ENCODE data around the gene ARMC8. TPM values are rescaled to one million over a fixed set of nuclear protein-coding genes. Genes with fewer than 3 reads are reported as not detected.
"Not testable (repeated sequence)": the region's sequence is repeated elsewhere in the genome, so short reads cannot be mapped to it uniquely, and the experiment has no call there.

The ARMC8 gene
- polyA plus RNA-seq, 1 donor from 2014 or later: 90.6 TPM

GRCh38 chr3:138139691-138140090, 47.4 kb upstream of the ARMC8 start:
- Histone ChIP-seq H3K9ac (ENCODE audit: low read length) (no peak overlapping the region), H3K36me3 (ENCODE audit: insufficient read depth, low read length) (no peaks in the 10 kb centered on the region), H3K4me3 (ENCODE audit: low read length) (no peak overlapping the region), H3K79me2 (replicated peaks; ENCODE audit: insufficient read depth, low read length) (no peaks in the 10 kb centered on the region), H3K9me3 (ENCODE audit: low read length) (no peaks in the 10 kb centered on the region), H4K20me1 (ENCODE audit: insufficient read depth) (no peaks in the 10 kb centered on the region), H3K27me3 (ENCODE audit: insufficient read depth, low read depth, low read length) (no peaks in the 10 kb centered on the region), H3K9me2 (ENCODE audit: insufficient read depth, low read length) (no peaks in the 10 kb centered on the region), H3F3A (ENCODE audit: insufficient read depth, low read length, poor library complexity, severe bottlenecking) (no peaks in the 10 kb centered on the region), H3K27ac (ENCODE audit: low read length) (no peak overlapping the region), H3K4me2 (ENCODE audit: low read length) (no peak overlapping the region), H2AFZ (ENCODE audit: low read depth, low read length) (no peak overlapping the region)
- TF ChIP-seq SMC3 (conservative IDR thresholded peaks at IDR 0.05; ENCODE audit: poor library complexity) (no peak), MXI1 (conservative IDR thresholded peaks at IDR 0.05; ENCODE audit: poor library complexity, severe bottlenecking) (no peak), CTCF (IDR thresholded peaks at IDR 0.05; ENCODE audit: poor library complexity, severe bottlenecking) (no peak), EP300 (conservative IDR thresholded peaks at IDR 0.05; ENCODE audit: poor library complexity, severe bottlenecking) (no peak), POLR2AphosphoS5 (IDR thresholded peaks at IDR 0.05) (no peak), TAF1 (IDR thresholded peaks at IDR 0.05; ENCODE audit: low read depth) (no peak), REST (IDR thresholded peaks at IDR 0.05; ENCODE audit: borderline replicate concordance) (no peak), RAD21 (conservative IDR thresholded peaks at IDR 0.05) (no peak)

GRCh38 chr3:138140940-138141339, 46.2 kb upstream of the ARMC8 start:
- Histone ChIP-seq H3K4me2 (ENCODE audit: low read length) (no peak overlapping the region), H2AFZ (ENCODE audit: low read depth, low read length) (no peak overlapping the region), H3K4me3 (ENCODE audit: low read length) (no peak overlapping the region), H3K9me3 (ENCODE audit: low read length) (no peaks in the 10 kb centered on the region), H3K9me2 (ENCODE audit: insufficient read depth, low read length) (no peaks in the 10 kb centered on the region), H3K9ac (ENCODE audit: low read length) (no peak overlapping the region), H3K79me2 (replicated peaks; ENCODE audit: insufficient read depth, low read length) (no peaks in the 10 kb centered on the region), H3F3A (ENCODE audit: insufficient read depth, low read length, poor library complexity, severe bottlenecking) (no peaks in the 10 kb centered on the region), H4K20me1 (ENCODE audit: insufficient read depth) (no peaks in the 10 kb centered on the region), H3K27ac (ENCODE audit: low read length) (no peak overlapping the region), H3K27me3 (ENCODE audit: insufficient read depth, low read depth, low read length) (no peaks in the 10 kb centered on the region), H3K36me3 (ENCODE audit: insufficient read depth, low read length) (no peaks in the 10 kb centered on the region)
- no peak for TF ChIP-seq EP300 (conservative IDR thresholded peaks at IDR 0.05; ENCODE audit: poor library complexity, severe bottlenecking)
- no peak for TF ChIP-seq EZH2 (IDR thresholded peaks at IDR 0.05; ENCODE audit: borderline replicate concordance, insufficient read depth, low read length, poor library complexity, severe bottlenecking)
- no peak for TF ChIP-seq SMC3 (conservative IDR thresholded peaks at IDR 0.05; ENCODE audit: poor library complexity)
- TF ChIP-seq TAF1 (IDR thresholded peaks at IDR 0.05; ENCODE audit: low read depth): no peak
- no peak for TF ChIP-seq MXI1 (conservative IDR thresholded peaks at IDR 0.05; ENCODE audit: poor library complexity, severe bottlenecking)
- TF ChIP-seq POLR2AphosphoS5 (IDR thresholded peaks at IDR 0.05): no peak
- TF ChIP-seq REST (IDR thresholded peaks at IDR 0.05; ENCODE audit: borderline replicate concordance): no peak
- TF ChIP-seq RAD21 (conservative IDR thresholded peaks at IDR 0.05): no peak
- no peak for TF ChIP-seq CTCF (IDR thresholded peaks at IDR 0.05; ENCODE audit: poor library complexity, severe bottlenecking)

GRCh38 chr3:138142181-138142580, 44.9 kb upstream of the ARMC8 start:
- not testable (repeated sequence) for H2AFZ ChIP-seq (ENCODE audit: low read depth, low read length); H3K4me2 ChIP-seq (ENCODE audit: low read length); H3K36me3 ChIP-seq (ENCODE audit: insufficient read depth, low read length); H3K9me2 ChIP-seq (ENCODE audit: insufficient read depth, low read length); H3K9me3 ChIP-seq (ENCODE audit: low read length); H3F3A ChIP-seq (ENCODE audit: insufficient read depth, low read length, poor library complexity, severe bottlenecking); H3K27me3 ChIP-seq (ENCODE audit: insufficient read depth, low read depth, low read length); H3K27ac ChIP-seq (ENCODE audit: low read length); H3K4me3 ChIP-seq (ENCODE audit: low read length); H4K20me1 ChIP-seq (ENCODE audit: insufficient read depth); H3K79me2 ChIP-seq (replicated peaks; ENCODE audit: insufficient read depth, low read length); H3K9ac ChIP-seq (ENCODE audit: low read length)
